Esophagus squamous epithelium (tissue), 5 donors: ENCODE results near the gene C1orf167. TPM values are rescaled to one million over a fixed set of nuclear protein-coding genes. Genes with fewer than 3 reads are reported as not detected.
A peak's percentile ranks its signal among the peaks of the same experiment; 100 is the strongest.

Source experiments
- DNase-seq: peaks from one replicate; lab custom pipeline; 2025; lab: John Stamatoyannopoulos, UW
- H3K27ac ChIP-seq, 4 donors: fragments of 200-600 bp; sonication (generic); one replicate each; pipeline ENCODE4 v1.5.1; 2016 to 2019; ENCODE audit warnings: mild to moderate bottlenecking in 1 of 4
- H3K27me3 ChIP-seq, 4 donors: fragments of 200-600 bp; sonication (generic); 1 replicate in 3 of 4; 2 replicates in 1 of 4; pipeline versions ENCODE4 v1.5.1 to v1.6.0; 2017 to 2021; ENCODE audit warnings: antibody characterized with exemption in 1 of 4
- H3K36me3 ChIP-seq, 3 donors: fragments of 200-600 bp; sonication (generic); one replicate each; pipeline ENCODE4 v1.5.1; 2016 to 2019
- H3K4me1 ChIP-seq, 3 donors: fragments of 200-600 bp; sonication (generic); one replicate each; pipeline ENCODE4 v1.5.1; 2017 to 2019
- H3K4me3 ChIP-seq, 4 donors: fragments of 200-600 bp; sonication (generic); 1 replicate in 3 of 4; 2 replicates in 1 of 4; pipeline ENCODE4 v1.5.1; 2016 to 2019; ENCODE audit warnings: mild to moderate bottlenecking in 2 of 4, moderate library complexity in 1 of 4
- H3K9me3 ChIP-seq, 3 donors: fragments of 200-600 bp; sonication (generic); one replicate each; pipeline ENCODE4 v1.5.1; 2016 to 2019
- CTCF ChIP-seq, 6 experiments: fragments of 450-650 bp in 4 of 6; fragments of 200-600 bp in 2 of 6; sonication (generic) in 2 of 6; IDR thresholded peaks; one replicate each; pipeline ENCODE4 v1.5.1; 2016 to 2019; ENCODE audit warnings: antibody characterized with exemption in 6 of 6, mild to moderate bottlenecking in 4 of 6, moderate library complexity in 4 of 6
- POLR2A ChIP-seq, 4 donors: fragments of 450-650 bp; IDR thresholded peaks; one replicate each; pipeline ENCODE4 v1.6.1; 2017; ENCODE audit warnings: antibody characterized with exemption in 4 of 4, mild to moderate bottlenecking in 4 of 4, moderate library complexity in 3 of 4
- WGBS, 2 donors: methylation state at CpG; one replicate each; pipeline ENCODE4 v1.1.5; 2018; 5-methylcytosine and 5-hydroxymethylcytosine counted together
- intact Hi-C: fragments of 100-400 bp; cut with DNase I; formaldehyde crosslinking; loops from one replicate; pipeline ENCODE4 v1.15.0; 2022
- total RNA-seq, 4 donors: library from RNA; depleted of rRNA; stranded (reverse); fragments of >200 nt; gene quantifications; one replicate each; pipeline ENCODE4 v1.1.0, GENCODE V29; 2016
- donor health status: DM: yes; HTN: yes; CAD: no.

Gene C1orf167
- total RNA-seq, 4 donors from 2014 or later, result 0.31 to 2.6 (median 0.76) TPM; not detected in 1

GRCh38 chr1:11790880-11791715, 29.1 kb downstream of the C1orf167 start:
- intact Hi-C loops, result no loop called here
- TF ChIP-seq POLR2A (IDR thresholded peaks at IDR 0.05) (peak in 1 of 4 donors; percentile 54), CTCF (IDR thresholded peaks at IDR 0.05) (no peak)
- 56 to 73% methylated on average over 7 to 11 of the region's 19 CpGs for WGBS, 2 donors
- peaks cover 46 to 70% (median 65%) of the 10 kb centered on the region in 3 donors for H3K4me1 ChIP-seq
- H3K9me3 ChIP-seq, result no peaks in the 10 kb centered on the region
- peak; percentile 40 for DNase-seq
- H3K27ac ChIP-seq, result peak overlapping the region; percentile 86 to 96 (median 90)
- H3K36me3 ChIP-seq, result peaks cover 25 to 44% (median 28%) of the 10 kb centered on the region in 3 donors
- H3K4me3 ChIP-seq, result peak overlapping the region in 1 of 4 donors; percentile 39
- no peaks in the 10 kb centered on the region for H3K27me3 ChIP-seq

DNA sequence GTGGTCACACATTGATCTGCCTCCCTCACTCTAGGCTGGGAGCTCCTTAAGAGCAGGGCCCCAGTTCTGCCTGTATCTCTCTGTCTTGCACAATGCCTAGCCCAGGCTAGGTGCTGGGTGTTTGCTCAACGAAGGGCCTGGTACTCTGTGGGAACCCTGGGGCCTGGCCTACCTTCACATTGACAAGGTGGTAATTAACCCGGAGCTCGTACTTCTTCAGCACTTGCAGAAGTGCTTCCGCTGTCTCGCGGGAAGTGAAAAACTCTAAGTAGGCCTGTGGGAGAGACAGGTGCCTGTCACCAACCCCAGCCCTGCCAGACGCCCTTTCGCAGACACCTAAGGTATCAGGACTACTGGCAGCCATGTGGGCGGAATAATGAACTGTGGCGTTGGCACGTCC, 30.1 kb downstream of the C1orf167 start:
- H3K27ac ChIP-seq, result peak overlapping the region; percentile 86 to 96 (median 90)
- peaks cover 45 to 68% (median 60%) of the 10 kb centered on the region in 3 donors for H3K4me1 ChIP-seq
- no peak overlapping the region for H3K4me3 ChIP-seq
- peaks cover 25 to 52% (median 28%) of the 10 kb centered on the region in 3 donors for H3K36me3 ChIP-seq
- intact Hi-C loops, result no loop called here
- 76 to 92% methylated on average over 4 to 9 of the region's 11 CpGs for WGBS, 2 donors
- TF ChIP-seq CTCF (IDR thresholded peaks at IDR 0.05) (no peak), POLR2A (IDR thresholded peaks at IDR 0.05) (no peak)
- no peaks in the 10 kb centered on the region for H3K27me3 ChIP-seq
- DNase-seq, result no peak
- no peaks in the 10 kb centered on the region for H3K9me3 ChIP-seq

DNA sequence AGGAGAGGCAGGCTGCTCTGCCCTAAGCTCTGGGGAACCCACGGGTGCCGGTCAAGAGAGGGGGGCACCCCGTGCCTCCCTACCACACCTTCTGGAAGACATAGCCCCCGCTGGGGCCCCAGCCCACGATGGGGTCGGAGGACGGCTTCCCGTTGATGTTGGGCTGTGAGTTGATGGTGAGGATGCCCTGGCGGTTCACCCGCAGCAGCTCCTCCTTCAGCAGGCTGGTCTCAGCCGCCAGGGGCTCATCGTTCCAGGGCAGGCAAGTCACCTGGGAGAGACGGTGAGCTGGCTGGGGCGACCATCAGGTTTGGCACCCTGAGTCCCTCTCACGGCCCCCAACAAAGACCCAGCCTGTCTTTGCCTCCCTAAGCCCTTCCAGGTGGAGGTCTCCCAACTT, 31.8 kb downstream of the C1orf167 start:
- H3K9me3 ChIP-seq, result no peaks in the 10 kb centered on the region
- no peak overlapping the region for H3K4me3 ChIP-seq
- DNase-seq, result no peak
- H3K27ac ChIP-seq, result peak overlapping the region in 2 of 4 donors; percentile 17 to 49
- H3K4me1 ChIP-seq, result peaks cover 27 to 59% (median 43%) of the 10 kb centered on the region in 3 donors
- 93 to 100% methylated on average over 2 to 13 of the region's 15 CpGs for WGBS, 2 donors
- intact Hi-C loops, result no loop called here
- H3K27me3 ChIP-seq, result no peaks in the 10 kb centered on the region
- H3K36me3 ChIP-seq, result peaks cover 25 to 66% (median 28%) of the 10 kb centered on the region in 3 donors
- TF ChIP-seq CTCF (IDR thresholded peaks at IDR 0.05), result no peak
- no peak for TF ChIP-seq POLR2A (IDR thresholded peaks at IDR 0.05)

DNA sequence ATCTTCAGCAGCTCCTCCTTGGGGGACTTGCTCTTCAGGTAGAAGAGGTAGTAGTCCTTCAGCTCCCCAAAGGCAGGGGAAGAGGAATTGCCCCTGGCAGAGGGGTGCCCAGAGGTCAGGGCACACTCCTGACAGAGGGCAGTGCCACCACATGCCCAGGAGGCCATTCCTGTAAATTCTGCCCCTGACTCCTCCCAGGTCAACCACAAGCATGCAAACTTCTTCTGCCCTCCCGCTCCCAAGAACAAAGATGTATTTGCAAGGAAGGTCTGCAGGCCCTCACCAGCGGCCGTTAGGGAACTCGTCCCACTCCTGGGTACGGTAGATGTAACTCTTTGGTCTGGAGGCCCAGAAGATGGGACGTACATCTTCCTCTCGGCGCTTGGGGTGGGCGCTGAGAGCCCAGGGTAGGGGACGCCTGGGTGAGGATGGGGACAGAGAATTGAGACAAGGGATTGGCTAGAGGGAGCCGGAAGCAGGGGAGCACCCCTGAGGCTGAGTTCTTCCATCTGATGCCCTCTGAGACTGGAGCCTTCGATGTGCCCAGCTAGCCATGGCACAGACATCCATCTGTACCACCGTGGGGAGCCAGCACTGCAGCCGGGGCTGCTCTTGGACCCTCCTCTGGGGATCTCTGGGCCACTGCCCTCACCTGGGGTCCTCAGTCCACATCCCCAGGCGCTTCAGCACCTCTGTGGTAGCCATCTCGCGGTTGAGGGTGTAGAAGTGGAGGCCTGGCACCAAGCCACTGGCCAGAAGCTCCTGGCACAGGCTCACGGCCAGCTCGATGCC, 32.6 kb downstream of the C1orf167 start:
- DNase-seq, result no peak
- Histone ChIP-seq H3K27ac (peak overlapping the region in 2 of 4 donors; percentile 17 to 49), H3K4me3 (no peak overlapping the region), H3K4me1 (peaks cover 20 to 51% (median 35%) of the 10 kb centered on the region in 3 donors), H3K36me3 (peaks cover 25 to 75% (median 29%) of the 10 kb centered on the region in 3 donors), H3K9me3 (no peaks in the 10 kb centered on the region), H3K27me3 (no peaks in the 10 kb centered on the region)
- TF ChIP-seq CTCF (IDR thresholded peaks at IDR 0.05) (no peak), POLR2A (IDR thresholded peaks at IDR 0.05) (no peak)
- WGBS, 2 donors, result 83 to 90% methylated on average over 6 to 9 of the region's 19 CpGs
- intact Hi-C loops, result no loop called here
